GM10266 (cell line): ENCODE measurements around the gene COG3.
"Not testable (repeated sequence)": the region's sequence is repeated elsewhere in the genome, so short reads cannot be mapped to it uniquely, and the experiment has no call there.

Experiments
- DNase-seq: peaks from one replicate; pipeline ENCODE4 v3.0.0; 2012; ENCODE audit errors: extremely low spot score
- CTCF ChIP-seq: IDR thresholded peaks from 2 replicates; pipeline ENCODE4 v1.5.1; 2012; ENCODE audit warnings: mild to moderate bottlenecking, low read depth; ENCODE audit not compliant: control insufficient read depth, insufficient read depth; ENCODE audit errors: missing control alignments

COG3 gene

GRCh38 chr13:45464687-45465453 is at the start of gene COG3:
Gene COG3 (plus strand): TSS chr13:45464939. CDS start chr13:45465037, 98 bp downstream.
- DNase-seq, result peak; percentile 94
- TF ChIP-seq CTCF, result peak; percentile 12

- no peak for TF ChIP-seq CTCF
- DNase-seq, result no peak
Measured at GRCh38 chr13:45415112-45415511, 49.6 kb upstream of the COG3 start.

- no peak for TF ChIP-seq CTCF
- no peak for DNase-seq
Measured at GRCh38 chr13:45416516-45417128, 48.1 kb upstream of the COG3 start.

- no peak for TF ChIP-seq CTCF
- peak; percentile 85 for DNase-seq
Measured at GRCh38 chr13:45417790-45418534, 46.8 kb upstream of the COG3 start, which contains the start of gene SLC25A30. Gene SLC25A30 (minus strand): TSS chr13:45418373. CDS start chr13:45411425, 6,948 bp downstream.

GRCh38 chr13:45419389-45419788 is 45.4 kb upstream of the COG3 start:
- not testable (repeated sequence) for DNase-seq

- no peak for TF ChIP-seq CTCF
- DNase-seq, result no peak
Measured at GRCh38 chr13:45419945-45420344, 44.8 kb upstream of the COG3 start.

- DNase-seq, result no peak
- no peak for TF ChIP-seq CTCF
Measured at GRCh38 chr13:45422731-45423292, 41.9 kb upstream of the COG3 start.

GRCh38 chr13:45426056-45426841 is 38.5 kb upstream of the COG3 start:
- DNase-seq, result not testable (repeated sequence)
